Germinal center (tissue), 1 donor: ENCODE data around the gene CDKL5.

ENCODE experiments used
- DNase-seq: peaks from one replicate; pipeline ENCODE4 v3.0.0; 2012; ENCODE audit warnings: mixed read lengths, low spot score

Gene CDKL5

DNA sequence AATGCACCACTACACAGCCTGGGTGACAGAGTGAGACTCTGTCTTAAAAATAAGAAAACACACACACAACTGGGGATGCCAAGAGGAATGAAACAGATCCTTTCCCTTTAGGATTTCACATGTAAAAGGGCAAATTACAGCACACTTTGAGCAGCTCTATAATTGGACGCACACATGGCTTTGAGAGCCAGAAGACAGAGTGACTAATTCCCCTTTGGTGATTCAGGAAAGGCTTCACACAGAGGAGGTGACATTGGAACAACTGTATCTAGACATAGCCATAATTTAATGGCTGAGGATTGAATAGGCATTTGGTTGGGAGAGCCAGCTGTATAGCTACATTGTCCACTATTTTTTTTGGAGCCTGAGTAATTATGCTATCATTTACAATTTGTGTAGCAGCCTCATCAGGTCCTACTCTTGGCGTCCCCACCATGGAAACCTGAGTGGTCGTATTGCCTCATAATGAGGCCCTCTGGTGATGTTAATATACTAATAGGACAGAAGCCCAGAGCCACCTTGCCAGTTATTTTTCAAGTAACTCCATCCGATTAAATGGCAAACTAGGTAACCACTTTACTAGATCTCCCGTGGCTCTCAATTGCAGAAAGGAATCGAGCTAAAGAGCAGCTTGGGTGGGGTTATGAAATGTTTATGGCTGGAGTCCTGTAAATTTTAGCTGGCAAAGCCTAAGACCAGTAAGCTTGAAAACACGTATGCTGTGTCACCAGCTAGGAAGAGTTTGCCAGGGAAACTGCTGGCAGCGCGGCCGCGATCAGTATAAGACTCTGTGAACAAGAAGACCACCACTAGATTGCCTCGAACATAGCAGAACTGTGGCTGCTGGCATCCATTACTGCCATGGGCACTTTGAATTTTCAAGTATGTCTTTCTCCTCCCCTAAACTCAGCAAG lies 273.6 kb downstream of the CDKL5 start:
- DNase-seq, result no peak

DNA sequence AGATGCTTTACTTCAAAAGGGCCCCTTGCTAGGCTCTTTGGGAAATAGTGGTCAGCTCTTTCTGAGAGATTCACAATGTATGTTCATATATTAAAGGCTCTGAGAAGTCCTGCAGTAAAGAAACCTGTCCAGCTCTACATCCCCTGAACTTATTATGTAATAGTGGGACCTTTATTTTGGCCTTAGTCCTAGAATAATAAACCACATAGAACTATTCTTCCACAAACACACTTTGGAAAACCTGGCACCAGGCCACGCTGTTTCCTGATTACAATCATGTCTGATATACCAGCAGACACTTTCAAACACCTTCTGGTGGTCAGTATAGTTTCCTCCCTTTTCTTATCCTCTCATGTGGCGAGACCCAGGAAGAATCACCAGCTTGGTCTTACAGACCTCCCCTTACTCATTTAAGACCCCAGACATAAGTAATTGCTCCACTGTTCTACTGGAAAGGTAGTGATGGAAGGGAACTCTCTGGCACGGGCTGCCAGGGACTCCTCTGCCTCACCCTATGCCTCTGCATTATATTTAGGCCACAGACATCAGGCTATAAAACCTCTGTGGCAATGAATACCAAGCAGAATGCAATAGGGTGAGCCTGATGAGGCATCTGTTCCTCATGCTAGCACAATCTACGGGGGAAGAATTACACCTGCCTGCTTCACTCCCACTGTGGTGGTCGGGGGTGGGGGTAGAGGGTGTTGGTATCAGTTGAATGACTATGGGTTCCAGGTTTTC lies 276.4 kb downstream of the CDKL5 start:
- no peak for DNase-seq

DNA sequence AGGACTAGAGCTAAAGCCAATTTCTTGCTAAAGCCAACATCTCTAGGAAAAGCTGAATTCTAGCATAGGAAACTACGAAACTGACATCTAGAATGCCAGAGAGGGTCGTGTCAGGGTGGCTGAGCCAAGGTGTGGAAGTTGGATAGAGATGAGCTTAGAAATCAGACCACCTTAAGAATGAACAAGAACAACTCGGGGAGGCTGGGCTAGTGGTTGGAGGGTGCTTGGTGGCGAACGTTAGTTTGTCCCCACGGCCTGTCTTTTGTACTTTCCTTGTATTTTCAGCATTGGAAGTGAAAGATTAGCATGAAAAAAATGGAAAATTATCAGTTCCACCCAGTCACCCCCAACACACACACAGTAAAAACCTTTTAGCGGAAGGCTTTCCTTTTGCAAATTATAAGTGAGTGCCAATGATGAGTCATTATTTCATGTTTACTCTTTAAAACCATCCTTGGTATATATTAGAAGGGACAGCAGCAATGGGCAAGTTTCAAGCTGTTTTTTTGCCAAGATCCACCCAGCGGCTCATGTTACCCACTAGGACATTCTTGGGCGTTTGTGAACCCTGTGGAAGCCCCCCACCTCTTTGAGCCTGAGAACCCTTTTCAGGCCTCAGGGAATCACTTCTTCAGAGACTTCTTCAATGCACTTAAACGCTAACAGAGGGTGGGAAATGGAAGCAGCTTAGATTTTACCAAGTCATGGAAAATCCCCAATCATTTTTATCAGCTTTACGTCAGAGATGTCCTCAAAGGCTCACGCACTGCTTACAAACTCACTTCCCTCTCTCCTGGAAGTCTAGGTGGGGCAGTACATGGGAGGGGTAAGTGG lies 277.2 kb downstream of the CDKL5 start:
- DNase-seq, result no peak
